Liver (tissue), 9 donors: ENCODE measurements around the gene CNOT4. TPM values are rescaled to one million over a fixed set of nuclear protein-coding genes. Genes with fewer than 3 reads are reported as not detected.

ENCODE experiments used
- DNase-seq: peaks from one replicate; pipeline ENCODE4 v3.0.0-alpha.2; 2017; ENCODE audit warnings: low spot score
- H3K27ac ChIP-seq, 2 donors: one replicate each; pipeline ENCODE4 v1.7.0; 2013; ENCODE audit warnings: inconsistent platforms in 2 of 2, low read length in 2 of 2, control low read depth in 1 of 2, low read depth in 1 of 2, mild to moderate bottlenecking in 1 of 2
- H3K27me3 ChIP-seq, 4 donors: one replicate each; pipeline versions ENCODE4 v1.6.1 to v1.7.0; 2013; ENCODE audit warnings: low read length in 3 of 4, inconsistent platforms in 1 of 4, mild to moderate bottlenecking in 1 of 4, moderate library complexity in 1 of 4; ENCODE audit not compliant: control insufficient read depth in 4 of 4, insufficient read depth in 4 of 4
- H3K36me3 ChIP-seq, 4 donors: one replicate each; pipeline versions ENCODE4 v1.6.1 to v1.7.0; 2013; ENCODE audit warnings: low read length in 3 of 4, mild to moderate bottlenecking in 3 of 4, low read depth in 1 of 4, moderate library complexity in 1 of 4; ENCODE audit not compliant: control insufficient read depth in 4 of 4, insufficient read depth in 3 of 4
- H3K4me1 ChIP-seq, 4 donors: one replicate each; pipeline versions ENCODE4 v1.6.1 to v1.7.0; 2013; ENCODE audit warnings: low read length in 3 of 4, mild to moderate bottlenecking in 3 of 4, moderate library complexity in 1 of 4; ENCODE audit not compliant: control insufficient read depth in 4 of 4, insufficient read depth in 4 of 4
- H3K4me3 ChIP-seq, 3 donors: one replicate each; pipeline versions ENCODE4 v1.6.1 to v1.7.0; 2013; ENCODE audit warnings: low read length in 3 of 3, control low read depth in 1 of 3, low read depth in 1 of 3, mild to moderate bottlenecking in 1 of 3
- H3K9ac ChIP-seq, 2 donors: one replicate each; pipeline ENCODE4 v1.7.0; 2013; ENCODE audit warnings: low read length in 2 of 2, mild to moderate bottlenecking in 2 of 2, moderate library complexity in 2 of 2, control low read depth in 1 of 2, low read depth in 1 of 2
- H3K9me3 ChIP-seq, 4 donors: one replicate each; pipeline versions ENCODE4 v1.6.1 to v1.7.0; 2013; ENCODE audit warnings: low read length in 3 of 4; ENCODE audit not compliant: control insufficient read depth in 4 of 4
- ATF3 ChIP-seq: IDR thresholded peaks from 2 replicates; pipeline ENCODE4 v1.6.1; 2016; ENCODE audit warnings: antibody characterized with exemption
- CTCF ChIP-seq: fragments of 150-350 bp; IDR thresholded peaks from 2 replicates; pipeline ENCODE4 v1.5.1; 2017; ENCODE audit warnings: improper control_type of control experiment, low read depth, low read length; ENCODE audit not compliant: missing input control
- EGR1 ChIP-seq, 2 donors: IDR thresholded peaks; 2 replicates each; pipeline ENCODE4 v1.6.1; 2016 to 2018; ENCODE audit warnings: antibody characterized with exemption in 2 of 2, low read depth in 2 of 2
- FOXA1 ChIP-seq: IDR thresholded peaks from 2 replicates; pipeline ENCODE4 v1.6.1; 2016; ENCODE audit warnings: antibody characterized with exemption
- FOXA2 ChIP-seq: IDR thresholded peaks from 2 replicates; pipeline ENCODE4 v1.6.1; 2016; ENCODE audit warnings: antibody characterized with exemption
- GABPA ChIP-seq, 2 donors: IDR thresholded peaks in 1 of 2; conservative IDR thresholded peaks in 1 of 2; 2 replicates each; pipeline ENCODE4 v1.6.1; 2016; ENCODE audit warnings: antibody characterized with exemption in 2 of 2, mild to moderate bottlenecking in 1 of 2, moderate library complexity in 1 of 2
- HNF4A ChIP-seq, 2 donors: conservative IDR thresholded peaks; 2 replicates each; pipeline ENCODE4 v1.6.1; 2016; ENCODE audit warnings: antibody characterized with exemption in 2 of 2, mild to moderate bottlenecking in 2 of 2
- HNF4G ChIP-seq: IDR thresholded peaks from 2 replicates; pipeline ENCODE4 v1.6.1; 2016; ENCODE audit warnings: antibody characterized with exemption
- JUND ChIP-seq, 2 donors: IDR thresholded peaks; 2 replicates each; pipeline ENCODE4 v1.6.1; 2016; ENCODE audit warnings: antibody characterized with exemption in 2 of 2
- MAX ChIP-seq: IDR thresholded peaks from 2 replicates; pipeline ENCODE4 v1.6.1; 2016; ENCODE audit warnings: antibody characterized with exemption
- NR2F2 ChIP-seq: IDR thresholded peaks from 2 replicates; pipeline ENCODE4 v1.6.1; 2016; ENCODE audit warnings: antibody characterized with exemption
- RAD21 ChIP-seq, 2 donors: IDR thresholded peaks; 2 replicates each; pipeline ENCODE4 v1.6.1; 2016; ENCODE audit warnings: antibody characterized with exemption in 2 of 2, mild to moderate bottlenecking in 2 of 2
- REST ChIP-seq: IDR thresholded peaks from 2 replicates; pipeline ENCODE4 v1.6.1; 2016; ENCODE audit warnings: antibody characterized with exemption, mild to moderate bottlenecking
- RXRA ChIP-seq, 2 donors: IDR thresholded peaks; 2 replicates each; pipeline ENCODE4 v1.6.1; 2017 to 2018; ENCODE audit warnings: antibody characterized with exemption in 2 of 2, mild to moderate bottlenecking in 1 of 2
- SP1 ChIP-seq: IDR thresholded peaks from 2 replicates; pipeline ENCODE4 v1.6.1; 2018; ENCODE audit warnings: antibody characterized with exemption, mild to moderate bottlenecking
- TAF1 ChIP-seq: conservative IDR thresholded peaks from 2 replicates; pipeline ENCODE4 v1.6.1; 2016; ENCODE audit warnings: antibody characterized with exemption, mild to moderate bottlenecking
- YY1 ChIP-seq: IDR thresholded peaks from 2 replicates; pipeline ENCODE4 v1.6.1; 2016; ENCODE audit warnings: antibody characterized with exemption, mild to moderate bottlenecking
- ZBTB33 ChIP-seq: IDR thresholded peaks from 2 replicates; pipeline ENCODE4 v1.6.1; 2016; ENCODE audit warnings: antibody characterized with exemption
- WGBS: extraction: QIAGEN DNeasy Blood & Tissue Kit; methylation state at CpG from one replicate; pipeline ENCODE4 v1.1.7; 2013; 5-methylcytosine and 5-hydroxymethylcytosine counted together
- polyA plus RNA-seq, 2 donors: library from polyadenylated mRNA; stranded (reverse) in 1 of 2; unstranded in 1 of 2; fragments of 200-250 nt in 1 of 2; fragments of >200 nt in 1 of 2; fragmentation: Nextera tagmentation in 1 of 2; extraction: Ambion mirVana in 1 of 2; gene quantifications; one replicate each; pipeline versions ENCODE4 v1.2.1 to v1.2.3, GENCODE V29; 2013 to 2015
- total RNA-seq, 2 donors: library from RNA; depleted of rRNA; stranded (reverse); fragments of >200 nt; gene quantifications; one replicate each; pipeline ENCODE4 v1.2.3, GENCODE V29; 2014
- donor health status: healthy.
- donor health status: healthy.
- donor health status: healthy.
- donor health status: healthy.
- donor health status: healthy.

The CNOT4 gene
- total and polyA plus RNA-seq, 4 donors, result 3.7 to 11.1 (median 8.6) TPM

GRCh38 chr7:135406918-135407317, 103.0 kb downstream of the CNOT4 start:
- TF ChIP-seq JUND (IDR thresholded peaks at IDR 0.05) (no peak), TAF1 (no peak), HNF4G (no peak), EGR1 (IDR thresholded peaks at IDR 0.05; ENCODE audit: low read depth in 2 of 2) (no peak), FOXA1 (no peak), MAX (no peak), RAD21 (IDR thresholded peaks at IDR 0.05) (no peak), ATF3 (no peak), RXRA (IDR thresholded peaks at IDR 0.05) (no peak)
- H3K9ac ChIP-seq, result no peak overlapping the region
- no peak overlapping the region for H3K27ac ChIP-seq
- DNase-seq, result no peak
- WGBS, result 99% methylated on average over 3 of the region's 3 CpGs
- H3K4me3 ChIP-seq, result no peak overlapping the region
- no peaks in the 10 kb centered on the region for H3K9me3 ChIP-seq
- H3K36me3 ChIP-seq, result peaks cover 0 to 13% (median 1%) of the 10 kb centered on the region in 4 donors
- H3K4me1 ChIP-seq, result no peaks in the 10 kb centered on the region
- H3K27me3 ChIP-seq, result no peaks in the 10 kb centered on the region

GRCh38 chr7:135405969-135406368, 103.9 kb downstream of the CNOT4 start:
- H3K36me3 ChIP-seq, result peaks cover 0 to 7% (median 1%) of the 10 kb centered on the region in 4 donors
- WGBS, result 98% methylated on average over 2 of the region's 2 CpGs
- no peak overlapping the region for H3K27ac ChIP-seq
- no peaks in the 10 kb centered on the region for H3K9me3 ChIP-seq
- no peaks in the 10 kb centered on the region for H3K27me3 ChIP-seq
- no peak overlapping the region for H3K4me3 ChIP-seq
- no peak for TF ChIP-seq YY1
- no peak for TF ChIP-seq NR2F2
- TF ChIP-seq SP1, result no peak
- no peak for TF ChIP-seq ATF3
- no peak for TF ChIP-seq REST
- no peak for TF ChIP-seq FOXA2
- TF ChIP-seq JUND (IDR thresholded peaks at IDR 0.05), result no peak
- no peak for TF ChIP-seq HNF4G
- no peak for TF ChIP-seq TAF1
- TF ChIP-seq MAX, result no peak
- no peak for TF ChIP-seq EGR1 (IDR thresholded peaks at IDR 0.05; ENCODE audit: low read depth in 2 of 2)
- TF ChIP-seq ZBTB33, result no peak
- TF ChIP-seq GABPA (IDR thresholded peaks at IDR 0.05 in 1 of 2, conservative IDR thresholded peaks at IDR 0.05 in 1 of 2), result no peak
- TF ChIP-seq RAD21 (IDR thresholded peaks at IDR 0.05), result no peak
- TF ChIP-seq RXRA (IDR thresholded peaks at IDR 0.05), result no peak
- no peak for TF ChIP-seq HNF4A (conservative IDR thresholded peaks at IDR 0.05)
- no peak for TF ChIP-seq FOXA1
- no peak for TF ChIP-seq CTCF
- H3K4me1 ChIP-seq, result no peaks in the 10 kb centered on the region
- DNase-seq, result no peak
- H3K9ac ChIP-seq, result no peak overlapping the region
